ENCODE measurements around the gene VEPH1.

GRCh38 chr3:157376603-157377300 lies 126.5 kb downstream of the VEPH1 start:
- TF ChIP-seq CTCF (conservative IDR thresholded peaks at IDR 0.05; ENCODE audit: low read depth, low read length) (no peak), EZH2 (IDR thresholded peaks at IDR 0.05; ENCODE audit: borderline replicate concordance, low read depth, low read length, poor library complexity, severe bottlenecking) (no peak)

Data from A673 (cell line).